ENCODE measurements around the gene ZBTB16.
A peak's percentile ranks its signal among the peaks of the same experiment; 100 is the strongest.

Gene ZBTB16

GRCh38 chr11:114063149-114063828 is 3.8 kb downstream of the ZBTB16 start:
- TF ChIP-seq REST (IDR thresholded peaks at IDR 0.05; ENCODE audit: insufficient replicate concordance, low read depth): no peak
- TF ChIP-seq POLR2AphosphoS5 (IDR thresholded peaks at IDR 0.05; ENCODE audit: low read depth): no peak
- no peak for TF ChIP-seq SPI1 (IDR thresholded peaks at IDR 0.05; ENCODE audit: borderline replicate concordance, low read depth)
- TF ChIP-seq CTCF (IDR thresholded peaks at IDR 0.05; ENCODE audit: insufficient read depth, low read length): no peak
- no peak for TF ChIP-seq GABPA (IDR thresholded peaks at IDR 0.05; ENCODE audit: low read depth)
- DNase-seq (ENCODE audit: low read depth in 1 of 2, low spot score in 1 of 2): no peak
- H3K27ac ChIP-seq (replicated peaks): no peak overlapping the region
- H3K27me3 ChIP-seq (ENCODE audit: insufficient read depth, poor library complexity, severe bottlenecking): no peaks in the 10 kb centered on the region
- H3K4me3 ChIP-seq (replicated peaks; ENCODE audit: insufficient read depth, low read length): no peak overlapping the region

GRCh38 chr11:114063829-114064201 is 4.3 kb downstream of the ZBTB16 start:
- Histone ChIP-seq H3K27me3 (ENCODE audit: insufficient read depth, poor library complexity, severe bottlenecking) (no peaks in the 10 kb centered on the region), H3K27ac (replicated peaks) (no peak overlapping the region; the same call in none of the 2 replicates), H3K4me3 (replicated peaks; ENCODE audit: insufficient read depth, low read length) (no peak overlapping the region)
- TF ChIP-seq REST (IDR thresholded peaks at IDR 0.05; ENCODE audit: insufficient replicate concordance, low read depth) (no peak), SPI1 (IDR thresholded peaks at IDR 0.05; ENCODE audit: borderline replicate concordance, low read depth) (no peak), POLR2AphosphoS5 (IDR thresholded peaks at IDR 0.05; ENCODE audit: low read depth) (no peak), GABPA (IDR thresholded peaks at IDR 0.05; ENCODE audit: low read depth) (no peak), CTCF (IDR thresholded peaks at IDR 0.05; ENCODE audit: insufficient read depth, low read length) (no peak)
- no peak for DNase-seq (ENCODE audit: low read depth in 1 of 2, low spot score in 1 of 2)

GRCh38 chr11:114064216-114064615 is 4.7 kb downstream of the ZBTB16 start:
- Histone ChIP-seq H3K27me3 (ENCODE audit: insufficient read depth, poor library complexity, severe bottlenecking) (no peaks in the 10 kb centered on the region), H3K4me3 (replicated peaks; ENCODE audit: insufficient read depth, low read length) (no peak overlapping the region), H3K27ac (replicated peaks) (peak overlapping the region; percentile 43)
- no peak for DNase-seq (ENCODE audit: low read depth in 1 of 2, low spot score in 1 of 2)
- TF ChIP-seq POLR2AphosphoS5 (IDR thresholded peaks at IDR 0.05; ENCODE audit: low read depth): no peak
- TF ChIP-seq CTCF (IDR thresholded peaks at IDR 0.05; ENCODE audit: insufficient read depth, low read length): no peak
- TF ChIP-seq GABPA (IDR thresholded peaks at IDR 0.05; ENCODE audit: low read depth): no peak
- no peak for TF ChIP-seq SPI1 (IDR thresholded peaks at IDR 0.05; ENCODE audit: borderline replicate concordance, low read depth)
- TF ChIP-seq REST (IDR thresholded peaks at IDR 0.05; ENCODE audit: insufficient replicate concordance, low read depth): no peak

Measured in HL-60 (cell line).